GM19240 (cell line): Measurements from ENCODE around the gene TRAPPC8.
"Not testable (repeated sequence)": the region's sequence is repeated elsewhere in the genome, so short reads cannot be mapped to it uniquely, and the experiment has no call there.

Experiments
- DNase-seq: peaks from one replicate; pipeline ENCODE4 v3.0.0; 2011; ENCODE audit warnings: low spot score; ENCODE audit not compliant: insufficient read length

TRAPPC8 gene, protein sequence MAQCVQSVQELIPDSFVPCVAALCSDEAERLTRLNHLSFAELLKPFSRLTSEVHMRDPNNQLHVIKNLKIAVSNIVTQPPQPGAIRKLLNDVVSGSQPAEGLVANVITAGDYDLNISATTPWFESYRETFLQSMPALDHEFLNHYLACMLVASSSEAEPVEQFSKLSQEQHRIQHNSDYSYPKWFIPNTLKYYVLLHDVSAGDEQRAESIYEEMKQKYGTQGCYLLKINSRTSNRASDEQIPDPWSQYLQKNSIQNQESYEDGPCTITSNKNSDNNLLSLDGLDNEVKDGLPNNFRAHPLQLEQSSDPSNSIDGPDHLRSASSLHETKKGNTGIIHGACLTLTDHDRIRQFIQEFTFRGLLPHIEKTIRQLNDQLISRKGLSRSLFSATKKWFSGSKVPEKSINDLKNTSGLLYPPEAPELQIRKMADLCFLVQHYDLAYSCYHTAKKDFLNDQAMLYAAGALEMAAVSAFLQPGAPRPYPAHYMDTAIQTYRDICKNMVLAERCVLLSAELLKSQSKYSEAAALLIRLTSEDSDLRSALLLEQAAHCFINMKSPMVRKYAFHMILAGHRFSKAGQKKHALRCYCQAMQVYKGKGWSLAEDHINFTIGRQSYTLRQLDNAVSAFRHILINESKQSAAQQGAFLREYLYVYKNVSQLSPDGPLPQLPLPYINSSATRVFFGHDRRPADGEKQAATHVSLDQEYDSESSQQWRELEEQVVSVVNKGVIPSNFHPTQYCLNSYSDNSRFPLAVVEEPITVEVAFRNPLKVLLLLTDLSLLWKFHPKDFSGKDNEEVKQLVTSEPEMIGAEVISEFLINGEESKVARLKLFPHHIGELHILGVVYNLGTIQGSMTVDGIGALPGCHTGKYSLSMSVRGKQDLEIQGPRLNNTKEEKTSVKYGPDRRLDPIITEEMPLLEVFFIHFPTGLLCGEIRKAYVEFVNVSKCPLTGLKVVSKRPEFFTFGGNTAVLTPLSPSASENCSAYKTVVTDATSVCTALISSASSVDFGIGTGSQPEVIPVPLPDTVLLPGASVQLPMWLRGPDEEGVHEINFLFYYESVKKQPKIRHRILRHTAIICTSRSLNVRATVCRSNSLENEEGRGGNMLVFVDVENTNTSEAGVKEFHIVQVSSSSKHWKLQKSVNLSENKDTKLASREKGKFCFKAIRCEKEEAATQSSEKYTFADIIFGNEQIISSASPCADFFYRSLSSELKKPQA (N-terminal part only)

DNA sequence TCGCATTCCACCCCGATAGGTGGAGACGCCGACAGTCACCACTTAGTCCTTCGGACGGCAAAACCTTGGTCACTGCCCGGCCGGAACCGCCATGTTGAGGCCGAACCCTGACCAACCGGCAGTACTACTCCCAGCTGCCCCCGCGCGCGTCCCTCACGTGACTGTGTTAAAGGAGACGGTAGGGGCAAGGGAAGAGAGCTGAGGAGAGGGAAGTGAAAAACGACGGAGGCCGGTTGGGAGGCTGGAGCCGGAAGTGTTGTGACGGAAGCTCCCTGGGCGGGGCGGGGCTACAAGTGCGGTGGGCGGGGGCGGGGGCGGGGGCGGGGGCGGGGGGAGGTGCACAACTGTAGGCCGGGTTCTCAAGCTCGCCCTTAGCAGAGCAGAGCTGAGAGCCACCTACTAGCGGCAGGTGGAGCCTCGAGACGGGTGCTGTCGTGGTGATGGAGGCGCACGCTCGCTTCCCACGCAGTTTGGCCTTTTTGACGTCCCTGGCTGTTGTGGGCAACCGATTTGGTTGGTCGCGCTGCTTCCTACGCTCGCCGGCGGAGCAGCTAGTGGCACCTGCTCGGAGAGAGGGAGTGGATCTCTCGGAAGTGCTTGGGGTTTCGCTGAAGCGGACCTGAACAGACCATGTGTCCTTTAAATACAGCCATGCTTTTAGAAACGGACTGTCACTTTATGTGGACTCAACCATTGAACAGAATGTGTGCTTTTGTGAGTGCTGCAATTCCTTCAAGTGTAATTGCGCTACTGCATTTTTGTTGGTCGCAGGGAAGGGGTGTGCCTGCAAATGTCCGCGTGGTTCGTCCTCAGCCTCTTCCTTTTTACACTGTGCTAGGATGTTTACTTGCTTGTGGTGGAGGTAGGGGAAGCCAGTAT lies at the start of gene TRAPPC8:
TRAPPC8 (minus strand) TSS at position 130 of the 879 bp plus-strand sequence. CDS start 364 bp downstream, outside the sequence.
- DNase-seq = peak; percentile 80

DNA sequence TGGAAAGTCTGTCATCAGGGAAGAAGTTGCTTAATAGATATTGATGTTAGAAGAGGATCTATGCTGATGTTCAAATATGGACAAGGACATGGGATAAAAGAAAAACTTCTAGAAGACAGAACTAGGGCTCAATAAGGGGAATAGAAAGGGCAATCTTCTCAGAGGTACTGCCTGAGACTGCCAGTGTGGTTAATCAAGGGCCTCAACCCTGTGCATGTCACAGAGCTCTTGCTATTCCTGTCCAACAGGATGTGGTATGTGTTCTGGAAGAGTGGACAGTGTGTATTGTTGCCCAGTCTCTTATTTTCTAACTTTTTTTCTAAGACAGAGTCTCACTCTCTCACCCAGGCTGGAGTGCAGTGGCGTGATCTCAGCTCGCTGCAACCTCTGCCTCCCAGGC lies 47.9 kb upstream of the TRAPPC8 start:
- peak; percentile 8 for DNase-seq

DNA sequence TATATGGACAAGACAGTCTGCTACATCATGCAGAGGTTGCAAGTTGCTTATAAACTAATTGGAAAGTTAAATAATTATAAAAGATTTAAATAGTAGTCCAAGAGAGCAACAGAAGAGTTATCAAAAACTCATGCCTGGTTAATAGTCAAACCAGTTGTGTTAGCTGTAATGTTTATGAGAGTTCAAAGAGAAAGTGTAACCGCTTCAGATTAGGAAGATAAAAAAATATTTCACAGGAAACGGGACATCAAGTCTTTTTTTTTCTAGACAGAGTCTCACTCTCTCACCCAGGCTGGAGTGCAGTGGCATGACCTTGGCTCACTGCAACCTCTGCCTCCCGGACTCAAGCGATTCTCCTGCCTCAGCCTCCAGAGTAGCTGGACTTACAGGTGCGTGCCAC lies 41.0 kb upstream of the TRAPPC8 start:
- DNase-seq = no peak

DNA sequence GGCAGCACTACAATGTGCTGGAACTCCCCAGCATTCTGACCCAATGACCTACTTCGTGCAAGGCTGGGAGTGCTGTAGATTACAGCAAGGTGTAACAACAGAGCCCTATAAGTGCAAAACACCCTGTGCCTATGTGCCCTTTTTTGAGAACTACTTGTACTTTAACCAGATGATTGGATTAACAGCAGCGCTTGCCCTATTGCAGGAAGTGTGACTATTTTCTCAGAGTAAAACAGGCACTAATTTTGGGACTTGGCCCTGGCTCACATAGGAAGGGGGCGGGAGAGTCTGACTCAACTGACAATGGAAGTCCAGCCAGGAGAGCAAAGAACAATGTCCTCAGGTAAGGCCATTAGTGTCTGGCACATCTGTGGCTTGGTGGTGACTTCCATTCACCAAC lies 40.1 kb upstream of the TRAPPC8 start:
- DNase-seq = no peak

DNA sequence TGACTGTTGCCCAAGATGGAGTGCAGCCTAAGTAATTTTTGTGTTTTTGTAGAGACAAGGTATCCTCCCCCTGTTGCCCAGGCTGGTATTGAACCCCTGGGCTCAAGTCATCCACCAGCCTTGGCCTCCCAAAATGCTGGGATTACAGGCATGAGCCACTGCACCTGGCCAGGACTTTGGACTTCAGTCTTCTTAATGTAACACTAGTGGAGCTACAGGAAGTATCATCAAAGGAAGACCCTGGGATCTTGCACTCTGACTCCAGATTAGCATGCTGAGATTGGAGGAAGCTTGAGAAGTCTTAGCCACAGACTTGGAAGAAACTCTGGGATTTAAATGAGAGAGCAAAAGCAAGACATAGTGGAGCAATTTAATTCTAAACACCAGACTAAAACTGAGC lies 37.9 kb upstream of the TRAPPC8 start:
- DNase-seq = no peak

DNA sequence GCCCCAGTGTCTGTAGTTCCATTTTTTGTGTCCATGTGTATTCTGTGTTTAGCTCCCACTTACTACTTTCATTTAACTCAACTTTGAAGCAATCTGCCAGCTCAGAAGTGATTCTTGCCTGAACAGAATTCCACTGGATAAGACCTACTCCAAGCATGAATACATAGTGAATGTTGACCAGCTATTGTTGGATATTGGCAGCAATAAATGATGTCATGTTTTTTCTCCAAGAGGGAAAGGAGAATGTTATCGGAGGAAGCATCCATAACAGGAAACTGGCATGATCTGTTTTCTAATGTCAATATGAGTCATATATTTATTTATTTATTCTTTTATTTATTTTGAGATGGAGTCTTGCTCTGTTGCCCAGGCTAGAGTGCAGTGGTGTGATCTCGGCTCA lies 36.8 kb upstream of the TRAPPC8 start:
- no peak for DNase-seq

DNA sequence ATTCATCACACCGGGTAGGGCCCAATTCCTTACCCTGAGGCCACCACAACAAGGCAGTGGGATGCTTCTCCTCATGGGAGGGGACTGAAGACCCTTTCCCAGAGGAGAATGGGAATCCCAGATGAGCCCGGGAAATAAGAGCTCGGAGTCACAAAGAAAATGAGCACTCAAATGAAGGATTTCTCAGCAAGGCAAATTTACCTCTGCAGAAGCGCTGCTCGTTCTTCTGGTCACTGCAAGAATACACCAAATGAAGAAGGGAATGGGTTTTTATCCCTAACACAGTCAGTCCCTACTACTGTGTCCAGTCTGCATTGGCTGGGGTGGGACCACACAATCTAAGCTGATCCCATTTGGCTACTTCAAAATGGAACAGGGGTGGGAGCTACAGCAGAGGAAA lies 35.7 kb upstream of the TRAPPC8 start:
- DNase-seq = no peak

DNA sequence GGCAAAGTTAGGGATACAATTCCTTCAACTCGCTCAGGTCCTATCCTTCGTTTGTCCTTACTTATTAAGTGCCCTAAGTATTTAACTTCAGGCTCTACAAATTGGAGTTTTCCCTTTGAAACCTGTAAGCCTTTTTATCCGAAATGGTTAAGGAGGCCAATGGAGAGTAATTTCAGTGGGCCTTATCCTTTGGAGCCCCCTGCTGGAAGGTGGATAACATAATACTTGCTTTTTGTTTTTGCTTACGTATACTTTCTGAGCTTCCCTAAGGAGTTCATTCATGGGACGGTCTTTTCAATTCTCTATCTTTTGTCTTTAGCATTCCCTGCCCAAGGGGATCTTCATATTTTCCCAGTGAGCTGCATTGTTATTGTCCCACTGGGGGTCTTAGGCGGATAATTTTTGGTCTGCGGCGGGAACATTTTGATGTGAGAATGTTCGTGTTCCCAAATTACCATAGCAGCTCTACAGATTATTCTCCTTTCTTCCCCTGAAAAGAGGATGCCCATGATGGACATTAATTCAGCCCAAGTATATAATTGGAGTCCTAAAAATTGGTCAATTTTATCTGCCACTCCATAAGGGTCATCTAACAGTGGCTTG lies 34.4 kb upstream of the TRAPPC8 start:
- no peak for DNase-seq

DNA sequence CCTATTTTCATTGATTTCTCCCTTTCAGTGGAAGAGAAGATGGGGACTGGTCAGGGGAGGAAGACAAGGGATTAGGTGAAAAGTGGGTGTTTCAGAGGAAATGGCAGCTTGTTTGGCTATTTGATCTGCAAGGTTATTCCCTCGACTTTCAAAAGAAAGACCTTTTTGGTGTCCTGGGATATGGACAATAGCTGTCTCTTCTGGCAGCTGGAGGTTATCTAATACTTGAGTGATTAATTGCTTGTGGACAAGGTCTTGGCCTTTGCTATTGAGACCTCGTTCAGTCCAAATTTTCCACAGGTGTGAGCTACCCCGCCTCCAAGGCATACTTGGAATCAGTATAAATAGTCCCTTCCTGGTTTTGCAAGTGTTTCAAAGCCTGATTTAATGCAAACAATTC lies 33.3 kb upstream of the TRAPPC8 start:
- no peak for DNase-seq

DNA sequence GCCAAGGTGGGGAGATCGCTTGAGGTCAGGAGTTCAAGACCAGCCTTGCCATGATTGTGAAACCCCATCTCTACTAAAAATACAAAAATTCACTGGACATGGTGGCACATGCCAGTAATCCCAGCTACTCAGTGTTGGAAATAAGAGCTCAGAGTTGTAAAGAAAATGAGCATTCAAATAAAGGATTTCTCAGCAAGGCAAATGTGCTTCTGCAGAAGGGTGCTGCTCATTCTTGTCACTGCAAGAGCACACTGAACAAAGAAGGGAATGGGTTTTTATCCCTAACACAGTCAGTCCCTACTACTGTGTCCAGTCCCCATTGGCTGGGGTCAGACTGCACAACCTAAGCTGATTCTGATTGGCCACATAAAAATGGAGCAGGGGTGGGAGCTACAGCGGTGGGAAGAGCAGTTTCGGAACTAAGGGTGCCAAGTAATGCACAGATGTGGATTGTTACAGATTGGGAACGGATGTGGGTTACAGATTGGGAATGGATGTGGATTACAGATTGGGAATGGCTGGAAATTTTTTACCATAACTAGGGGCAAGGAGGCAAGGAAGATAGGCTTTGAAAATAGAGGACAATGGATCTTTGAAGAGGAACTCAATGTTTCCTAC lies 31.1 kb upstream of the TRAPPC8 start:
- no peak for DNase-seq

DNA sequence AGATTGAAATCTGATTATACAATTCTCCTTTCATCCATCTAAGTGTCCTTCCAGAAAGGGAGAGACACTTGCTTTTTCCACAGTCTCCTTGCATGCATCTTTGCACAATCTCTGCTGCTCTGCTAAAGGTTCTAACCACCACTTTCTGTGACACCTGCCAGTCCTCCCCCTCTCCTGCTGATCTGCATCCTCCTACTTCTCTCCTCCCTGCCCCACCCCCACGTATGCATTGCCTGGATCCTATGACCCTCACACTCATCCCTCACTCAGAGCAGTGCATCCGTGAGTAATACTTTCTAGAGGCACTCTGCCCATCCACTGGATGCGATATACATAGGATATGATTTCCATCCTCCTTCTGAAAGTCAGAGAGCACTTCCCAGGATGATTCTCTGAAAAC lies 27.7 kb upstream of the TRAPPC8 start:
- no peak for DNase-seq

DNA sequence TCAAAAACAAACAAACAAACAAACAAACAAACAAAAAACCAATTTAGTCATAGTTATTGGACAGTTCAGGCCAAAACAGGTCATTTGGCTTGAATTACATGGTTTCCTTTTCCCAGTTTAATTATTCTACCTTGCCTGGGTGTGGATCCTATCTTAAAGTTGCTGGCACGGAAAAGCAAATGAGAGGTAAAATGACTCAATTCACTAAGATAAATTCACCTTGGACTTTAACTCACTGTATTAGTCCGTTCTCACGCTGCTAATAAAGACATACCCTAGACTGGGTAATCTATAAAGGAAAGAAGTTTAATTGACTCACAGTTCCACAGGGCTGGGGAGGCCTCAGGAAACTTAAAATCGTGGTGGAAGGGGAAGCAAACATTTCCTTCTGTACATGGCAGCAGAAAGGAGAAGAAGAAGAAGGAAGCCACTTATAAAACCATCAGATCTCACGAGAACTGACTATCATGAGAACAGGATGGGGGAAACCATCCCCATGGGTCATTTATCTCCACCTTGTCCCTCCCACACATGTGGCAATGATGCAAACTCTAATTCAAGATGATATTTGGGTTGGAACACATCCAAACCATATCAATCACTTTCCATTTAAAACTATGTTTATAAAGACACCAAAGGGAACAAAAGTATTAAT lies 22.5 kb upstream of the TRAPPC8 start:
- DNase-seq = no peak

DNA sequence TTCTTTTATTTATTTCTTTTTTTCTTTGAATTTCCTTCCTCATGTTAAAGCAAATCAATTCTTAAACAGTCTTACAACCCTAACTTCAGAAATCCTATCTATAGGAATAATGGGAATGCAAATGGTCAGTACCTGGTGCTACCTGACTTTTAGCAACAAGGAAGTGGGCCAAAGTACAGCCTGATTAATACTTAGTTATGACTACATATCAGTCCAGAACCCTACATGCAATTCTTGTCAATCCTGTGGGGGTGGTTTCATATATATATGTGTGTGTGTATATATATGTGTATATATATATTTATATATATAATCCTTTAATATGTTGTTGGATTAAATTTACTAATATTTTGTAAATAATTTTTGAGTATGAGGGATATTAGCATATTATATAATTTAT lies 14.8 kb upstream of the TRAPPC8 start:
- no peak for DNase-seq

DNA sequence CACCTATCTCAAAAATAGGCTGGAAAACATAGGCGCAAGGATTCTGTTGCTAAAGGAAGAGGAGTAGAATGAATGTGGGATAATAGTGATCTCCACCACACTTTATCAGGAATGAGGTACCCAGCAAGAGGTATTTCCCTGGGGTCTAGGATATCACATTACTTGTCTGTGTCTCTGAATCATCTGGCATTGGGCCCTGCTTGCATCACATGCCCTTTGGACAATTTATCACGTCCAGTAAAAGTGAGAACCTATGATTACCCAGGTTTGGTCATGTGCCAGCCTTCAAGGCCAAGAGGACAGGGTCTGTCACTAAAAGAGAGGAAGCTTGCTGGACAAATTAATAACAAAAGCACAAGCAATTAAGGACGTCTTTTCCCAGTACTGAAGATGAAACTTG lies 11.4 kb upstream of the TRAPPC8 start:
- no peak for DNase-seq

DNA sequence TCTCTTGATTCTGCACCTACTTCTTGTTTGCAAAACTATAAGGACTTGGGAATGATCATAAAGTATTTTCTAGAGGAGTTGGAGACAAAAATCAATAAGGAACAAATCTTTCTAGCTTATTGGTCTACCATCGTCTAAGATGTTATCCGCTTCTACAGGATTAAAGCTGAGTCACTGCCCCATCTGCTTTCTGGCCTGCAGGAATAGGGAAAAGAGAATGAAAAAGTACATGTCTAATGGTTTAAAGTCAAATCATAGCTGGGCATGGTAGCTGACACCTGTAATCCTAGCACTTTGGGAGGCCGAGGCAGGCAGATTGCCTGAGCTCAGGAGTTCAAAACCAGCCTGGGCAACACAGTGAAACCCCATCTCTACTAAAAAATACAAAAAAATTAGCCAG lies 10.8 kb upstream of the TRAPPC8 start:
- not testable (repeated sequence) for DNase-seq

DNA sequence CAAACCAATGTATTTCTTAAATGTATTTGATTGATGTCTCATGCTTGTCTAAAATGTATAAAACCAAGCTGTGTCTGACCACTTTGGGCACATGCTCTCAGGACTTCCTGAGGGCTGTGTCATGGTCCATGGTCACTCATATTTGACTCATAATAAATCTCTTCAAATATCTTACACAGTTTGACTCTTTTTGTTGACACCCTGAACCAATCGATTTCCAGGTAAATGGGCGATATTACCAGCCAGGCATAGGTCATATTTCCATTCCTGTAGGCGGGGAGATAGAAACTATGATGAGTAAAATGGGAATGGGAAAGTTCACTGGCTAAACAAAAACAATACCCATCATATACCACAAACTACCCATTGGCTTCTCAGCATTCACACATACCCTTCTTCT lies 9.3 kb upstream of the TRAPPC8 start:
- no peak for DNase-seq

DNA sequence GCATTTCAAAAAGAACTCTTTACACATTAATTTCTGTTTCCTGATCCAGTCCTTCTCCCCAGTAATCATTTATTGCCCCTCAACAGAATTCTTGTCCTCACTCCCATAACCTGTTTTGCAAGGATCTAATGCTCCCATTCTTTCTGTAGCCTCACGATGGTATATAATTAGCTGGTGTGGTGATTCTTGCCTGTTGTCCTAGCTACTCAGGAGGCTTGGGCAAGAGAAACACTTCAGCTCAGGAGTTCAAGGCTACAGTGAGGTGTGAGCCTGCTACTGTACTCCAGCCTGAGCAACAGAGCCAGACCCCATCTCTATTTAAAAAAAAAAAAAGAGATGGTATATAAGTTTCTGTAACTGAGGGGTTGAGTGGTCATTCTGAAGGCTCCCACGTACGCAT lies 7.7 kb upstream of the TRAPPC8 start:
- no peak for DNase-seq

DNA sequence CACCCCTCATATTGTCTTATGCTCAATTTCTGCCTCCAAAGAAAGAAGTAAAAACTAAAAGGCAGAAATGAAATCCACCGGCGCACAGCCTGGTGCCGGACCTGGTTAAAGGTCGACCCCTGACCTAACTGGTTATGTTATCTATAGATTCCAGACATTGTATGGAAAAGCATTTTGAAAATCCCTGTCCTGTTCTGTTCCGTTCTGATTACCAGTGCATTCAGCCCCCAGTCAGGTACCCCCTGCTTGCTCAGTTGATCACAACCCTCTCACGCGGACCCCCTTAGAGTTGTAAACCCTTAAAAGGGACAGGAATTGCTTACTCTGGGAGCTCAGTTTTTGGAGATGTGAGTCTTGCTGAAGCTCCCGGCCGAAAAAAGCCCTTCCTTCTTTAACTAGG lies 5.4 kb upstream of the TRAPPC8 start:
- DNase-seq = not testable (repeated sequence)

DNA sequence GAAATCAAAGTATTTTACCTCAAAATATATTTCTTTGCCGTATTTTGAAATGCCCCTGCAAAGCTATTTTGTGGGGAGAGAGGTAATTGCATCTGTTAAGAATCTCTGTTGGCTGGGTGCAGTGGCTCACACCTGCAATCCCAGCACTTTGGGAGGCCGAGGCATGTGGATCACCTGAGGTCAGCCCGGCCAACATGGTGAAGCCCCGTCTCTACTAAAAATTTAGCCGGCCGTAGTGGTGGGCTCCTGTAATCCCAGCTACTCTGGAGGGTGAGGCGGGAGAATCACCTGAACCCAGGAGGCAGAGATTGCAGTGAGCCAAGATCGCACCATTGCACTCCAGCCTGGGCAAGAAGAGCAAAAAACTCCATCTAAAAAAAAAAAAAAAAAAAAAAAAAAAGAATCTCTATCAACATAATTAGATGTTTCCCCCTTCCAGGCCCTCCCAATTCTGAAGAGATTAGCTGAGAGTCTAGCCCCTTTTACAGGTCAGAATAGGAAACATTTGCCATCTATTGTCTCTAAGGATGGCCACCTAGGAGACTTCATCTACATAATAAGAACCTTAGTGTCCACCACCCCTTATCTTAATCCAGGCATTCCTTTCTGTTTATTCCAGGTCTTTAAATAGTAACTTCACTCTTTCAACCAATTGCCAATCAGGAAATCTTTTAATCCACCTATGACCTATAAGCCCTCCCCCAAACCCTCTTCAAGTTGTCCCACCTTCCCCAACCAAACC lies 3.5 kb upstream of the TRAPPC8 start:
- DNase-seq = no peak
